DMS53 treated with DMSO at 0.1 percent for 48 hours (cell line): ENCODE results near the gene HIVEP1.

ENCODE experiments used
- DNase-seq: peaks from one replicate; lab custom pipeline; 2025; ENCODE audit not compliant: unreplicated experiment; lab: John Stamatoyannopoulos, UW

HIVEP1 gene

GRCh38 chr6:12047792-12048432 is 35.8 kb downstream of the HIVEP1 start:
- DNase-seq, result no peak

- no peak for DNase-seq
These were observed 36.5 kb downstream of the HIVEP1 start for GRCh38 chr6:12048609-12049008.

- DNase-seq, result no peak
These were observed 37.1 kb downstream of the HIVEP1 start for GRCh38 chr6:12049165-12049564.

- no peak for DNase-seq
These were observed 39.8 kb downstream of the HIVEP1 start for GRCh38 chr6:12051861-12052368.

- DNase-seq, result no peak
These were observed 46.3 kb downstream of the HIVEP1 start for GRCh38 chr6:12058172-12058961.

- DNase-seq, result no peak
These were observed 48.9 kb downstream of the HIVEP1 start for GRCh38 chr6:12060780-12061609.

- DNase-seq, result no peak
These were observed 50.5 kb downstream of the HIVEP1 start for GRCh38 chr6:12062605-12063004.

- no peak for DNase-seq
These were observed 52.0 kb downstream of the HIVEP1 start for GRCh38 chr6:12064131-12064530.

- no peak for DNase-seq
These were observed 52.5 kb downstream of the HIVEP1 start for GRCh38 chr6:12064538-12065071.

- DNase-seq, result no peak
These were observed 53.4 kb downstream of the HIVEP1 start for GRCh38 chr6:12065321-12066140.

GRCh38 chr6:12066297-12066696 is 54.2 kb downstream of the HIVEP1 start:
- no peak for DNase-seq

- peak; percentile 29 for DNase-seq
These were observed 56.9 kb downstream of the HIVEP1 start for GRCh38 chr6:12068899-12069557.

GRCh38 chr6:12069891-12070529 is 57.9 kb downstream of the HIVEP1 start:
- DNase-seq, result no peak

- peak; percentile 62 for DNase-seq
These were observed 59.0 kb downstream of the HIVEP1 start for GRCh38 chr6:12071064-12071615.

GRCh38 chr6:12075067-12075563 is 63.0 kb downstream of the HIVEP1 start:
- no peak for DNase-seq

GRCh38 chr6:12077021-12077710 is 65.1 kb downstream of the HIVEP1 start:
- DNase-seq, result no peak

- DNase-seq, result no peak
These were observed 65.9 kb downstream of the HIVEP1 start for GRCh38 chr6:12078014-12078413.

- no peak for DNase-seq
These were observed 69.7 kb downstream of the HIVEP1 start for GRCh38 chr6:12081771-12082170.
